Measurements from ENCODE around the gene SLC37A1.
"Not testable (repeated sequence)": the region's sequence is repeated elsewhere in the genome, so short reads cannot be mapped to it uniquely, and the experiment has no call there.

SLC37A1 gene

GRCh38 chr21:42624095-42624790 lies 110.6 kb downstream of the SLC37A1 start:
- DNase-seq, result no peak

DNA sequence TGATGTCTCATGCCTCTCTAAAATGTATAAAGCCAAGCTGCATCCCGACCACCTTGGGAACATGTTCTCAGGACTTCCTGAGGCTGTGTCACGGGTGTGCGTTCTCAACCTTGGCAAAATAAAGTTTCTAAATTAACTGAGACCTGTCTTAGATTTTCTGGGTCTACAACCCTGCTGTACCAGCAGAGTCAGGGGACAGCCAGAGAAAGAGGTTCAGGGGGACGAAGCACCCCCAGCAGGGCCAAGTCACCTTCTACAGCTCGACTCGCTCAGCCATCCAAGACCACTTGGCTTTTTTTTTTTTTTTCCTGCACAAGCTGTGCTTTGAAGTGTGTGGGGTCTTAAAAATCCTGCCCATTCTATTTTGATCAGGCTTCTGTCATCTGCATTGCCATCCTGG lies 111.3 kb downstream of the SLC37A1 start:
- DNase-seq, result no peak

GRCh38 chr21:42626171-42626570 lies 112.5 kb downstream of the SLC37A1 start:
- no peak for DNase-seq

DNA sequence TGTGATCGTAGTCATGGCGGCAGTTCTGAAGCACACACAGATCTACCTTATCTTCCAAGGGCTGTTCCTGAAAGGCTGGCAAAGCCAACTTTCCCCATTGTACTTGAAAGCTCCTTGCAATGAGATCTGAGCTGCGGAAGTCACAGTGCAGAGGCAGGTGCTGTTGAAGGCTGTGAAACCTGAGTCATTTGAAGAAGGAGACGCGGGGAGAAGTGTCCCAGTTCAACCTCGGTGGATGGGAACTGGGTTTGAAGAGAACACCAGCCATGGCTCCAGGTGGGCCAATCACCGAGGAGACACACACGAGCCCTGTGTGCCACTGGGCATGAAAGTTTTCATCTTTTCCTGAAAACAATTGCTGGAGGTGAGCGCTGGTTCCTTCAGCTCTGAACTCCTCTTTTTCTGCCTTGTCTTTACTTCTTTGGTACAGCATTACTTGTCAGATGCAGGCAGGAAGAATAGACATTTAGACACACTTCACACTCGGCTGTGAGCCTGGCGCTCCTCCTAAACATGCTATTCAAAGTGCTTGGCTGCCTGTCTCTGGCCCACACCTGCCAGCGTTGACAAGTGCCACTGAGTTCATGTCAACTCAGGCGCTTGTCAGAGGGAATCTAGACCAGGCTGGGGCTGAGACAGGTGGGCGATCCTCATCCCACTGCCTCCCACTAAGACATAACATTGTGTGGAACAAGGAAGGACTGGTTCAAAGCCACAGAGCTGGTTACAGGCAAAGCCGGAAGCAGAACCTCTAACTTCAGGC lies 114.1 kb downstream of the SLC37A1 start:
- no peak for DNase-seq

GRCh38 chr21:42628466-42629061 lies 114.9 kb downstream of the SLC37A1 start:
- not testable (repeated sequence) for DNase-seq

GRCh38 chr21:42629933-42630589 lies 116.4 kb downstream of the SLC37A1 start:
- DNase-seq, result no peak

DNA sequence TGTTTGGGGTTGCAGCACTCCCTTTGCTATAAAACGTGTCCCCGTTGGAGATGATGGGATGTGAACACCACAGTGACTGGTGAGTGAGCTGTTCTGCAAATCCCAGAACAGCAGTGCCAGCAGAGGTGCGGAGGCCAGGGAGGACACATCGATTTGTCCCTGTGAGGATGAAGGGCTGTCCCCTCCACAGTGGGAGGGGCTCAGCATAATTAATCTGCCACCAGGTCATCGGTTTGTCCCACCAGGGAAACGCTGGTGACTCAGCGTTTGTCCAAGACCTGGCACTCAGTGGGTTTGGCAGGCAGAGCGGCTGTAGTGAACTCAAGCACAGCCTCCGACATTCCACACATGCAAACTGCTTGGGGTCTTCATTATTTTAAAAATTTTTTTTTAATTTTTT lies 117.0 kb downstream of the SLC37A1 start:
- no peak for DNase-seq

All from SW 1271 (cell line).